ENCODE results near the gene RTCA. TPM values are rescaled to one million over a fixed set of nuclear protein-coding genes. Genes with fewer than 3 reads are reported as not detected.

The RTCA gene
- total and polyA plus RNA-seq, 4 donors, result 22.8 to 37.6 (median 30.5) TPM

DNA sequence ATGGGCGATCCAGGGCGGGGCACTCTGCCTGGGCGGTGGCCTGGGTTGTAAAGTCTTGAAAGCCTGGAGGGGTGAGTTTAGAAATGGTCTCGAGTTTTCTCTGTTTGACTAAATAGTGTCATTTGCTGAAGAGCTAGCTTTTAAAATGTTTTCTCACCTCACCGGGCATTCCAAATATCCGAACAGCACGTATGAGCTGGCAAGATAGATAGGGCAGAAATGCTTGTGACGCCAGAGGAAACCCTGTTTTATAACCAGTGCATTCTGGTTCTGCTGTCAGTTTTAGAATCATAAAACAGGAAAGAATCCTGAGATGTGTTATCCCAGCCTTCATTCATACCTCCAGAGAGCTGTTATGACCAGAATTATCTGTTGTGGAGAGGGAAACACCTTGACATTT is 725 bp downstream of the RTCA start:
- WGBS, 2 donors, result 0 to 1% methylated on average over 8 of the region's 8 CpGs
- peaks cover 4 to 23% (median 11%) of the 10 kb centered on the region in 4 donors for H3K36me3 ChIP-seq (ENCODE audit: control insufficient read depth in 4 of 4, insufficient read depth in 4 of 4, low read length in 4 of 4)
- TF ChIP-seq, protein P1, sequence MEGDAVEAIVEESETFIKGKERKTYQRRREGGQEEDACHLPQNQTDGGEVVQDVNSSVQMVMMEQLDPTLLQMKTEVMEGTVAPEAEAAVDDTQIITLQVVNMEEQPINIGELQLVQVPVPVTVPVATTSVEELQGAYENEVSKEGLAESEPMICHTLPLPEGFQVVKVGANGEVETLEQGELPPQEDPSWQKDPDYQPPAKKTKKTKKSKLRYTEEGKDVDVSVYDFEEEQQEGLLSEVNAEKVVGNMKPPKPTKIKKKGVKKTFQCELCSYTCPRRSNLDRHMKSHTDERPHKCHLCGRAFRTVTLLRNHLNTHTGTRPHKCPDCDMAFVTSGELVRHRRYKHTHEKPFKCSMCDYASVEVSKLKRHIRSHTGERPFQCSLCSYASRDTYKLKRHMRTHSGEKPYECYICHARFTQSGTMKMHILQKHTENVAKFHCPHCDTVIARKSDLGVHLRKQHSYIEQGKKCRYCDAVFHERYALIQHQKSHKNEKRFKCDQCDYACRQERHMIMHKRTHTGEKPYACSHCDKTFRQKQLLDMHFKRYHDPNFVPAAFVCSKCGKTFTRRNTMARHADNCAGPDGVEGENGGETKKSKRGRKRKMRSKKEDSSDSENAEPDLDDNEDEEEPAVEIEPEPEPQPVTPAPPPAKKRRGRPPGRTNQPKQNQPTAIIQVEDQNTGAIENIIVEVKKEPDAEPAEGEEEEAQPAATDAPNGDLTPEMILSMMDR (IDR thresholded peaks at IDR 0.05; ENCODE audit: control extremely low read depth, extremely low read depth), result no peak
- H3K9ac ChIP-seq (ENCODE audit: insufficient read depth in 1 of 2, low read length in 2 of 2), result peak overlapping the region; percentile 87 to 97
- H3K4me1 ChIP-seq (ENCODE audit: control insufficient read depth in 5 of 5, insufficient read depth in 5 of 5, low read length in 5 of 5), result peaks cover 0 to 15% (median 7%) of the 10 kb centered on the region in 5 donors
- no peaks in the 10 kb centered on the region for H3K27me3 ChIP-seq (ENCODE audit: control insufficient read depth in 3 of 3, insufficient read depth in 3 of 3, low read length in 2 of 3)
- ATAC-seq (ENCODE audit: insufficient read depth, low FRiP score) (peak; percentile 23), DNase-seq (peak in 2 of 3 donors; percentile 20 to 25)
- H3K4me3 ChIP-seq, result peak overlapping the region; percentile 97
- no peaks in the 10 kb centered on the region for H3K9me3 ChIP-seq (ENCODE audit: control insufficient read depth in 4 of 4, insufficient read depth in 3 of 4, low read length in 3 of 4)
- H3K27ac ChIP-seq (ENCODE audit: low read depth in 1 of 2, low read length in 1 of 2), result peak overlapping the region; percentile 85 to 93

DNA sequence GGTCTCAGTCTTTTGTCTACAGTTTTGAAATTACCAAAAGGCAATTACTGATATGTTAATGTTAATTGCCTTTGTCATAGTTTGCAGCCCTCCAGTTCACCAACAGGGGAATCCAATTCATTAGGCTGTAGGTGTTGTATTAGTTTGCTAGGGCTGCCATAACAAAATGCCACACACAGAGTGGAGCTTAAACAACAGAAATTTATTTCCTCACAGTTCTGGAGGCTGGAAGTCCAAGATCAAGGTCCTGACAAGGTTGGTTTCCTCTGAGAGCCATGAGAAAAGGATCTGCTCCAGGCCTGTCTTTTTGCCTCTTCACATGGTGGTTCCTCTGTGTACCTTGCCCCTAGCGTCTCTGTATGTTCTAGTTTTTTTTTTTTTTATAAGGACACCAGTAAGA is 1.3 kb downstream of the RTCA start:
- H3K27me3 ChIP-seq (ENCODE audit: control insufficient read depth in 3 of 3, insufficient read depth in 3 of 3, low read length in 2 of 3), result no peaks in the 10 kb centered on the region
- peak overlapping the region; percentile 87 to 97 for H3K9ac ChIP-seq (ENCODE audit: insufficient read depth in 1 of 2, low read length in 2 of 2)
- DNase-seq (no peak), ATAC-seq (ENCODE audit: insufficient read depth, low FRiP score) (no peak)
- TF ChIP-seq, protein P1 (IDR thresholded peaks at IDR 0.05; ENCODE audit: control extremely low read depth, extremely low read depth), result no peak
- H3K4me1 ChIP-seq (ENCODE audit: control insufficient read depth in 5 of 5, insufficient read depth in 5 of 5, low read length in 5 of 5), result peaks cover 0 to 15% (median 7%) of the 10 kb centered on the region in 5 donors
- H3K4me3 ChIP-seq, result no peak overlapping the region
- no peaks in the 10 kb centered on the region for H3K9me3 ChIP-seq (ENCODE audit: control insufficient read depth in 4 of 4, insufficient read depth in 3 of 4, low read length in 3 of 4)
- WGBS, 2 donors, result 75 to 85% methylated on average over 1 of the region's 1 CpG
- H3K36me3 ChIP-seq (ENCODE audit: control insufficient read depth in 4 of 4, insufficient read depth in 4 of 4, low read length in 4 of 4), result peaks cover 5 to 23% (median 11%) of the 10 kb centered on the region in 4 donors
- peak overlapping the region in 1 of 2 donors; percentile 85 for H3K27ac ChIP-seq (ENCODE audit: low read depth in 1 of 2, low read length in 1 of 2)

DNA sequence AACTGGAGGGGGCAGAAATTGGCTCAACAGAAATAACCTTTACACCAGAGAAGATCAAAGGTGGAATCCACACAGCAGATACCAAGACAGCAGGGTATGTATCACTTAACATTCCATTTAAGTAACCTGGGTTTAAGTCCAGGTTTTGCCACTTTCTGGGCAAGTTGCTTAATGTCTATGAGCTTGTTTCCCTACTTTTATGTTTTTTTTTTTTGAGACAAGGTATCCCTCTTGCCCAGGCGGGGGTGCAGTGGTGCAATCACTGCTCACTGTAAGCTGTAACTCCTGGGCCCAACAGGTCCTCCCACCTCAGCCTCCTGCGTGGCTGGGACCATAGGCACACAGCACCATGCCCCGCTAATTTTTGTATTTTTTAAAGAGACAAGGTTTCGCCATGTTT is 2.2 kb downstream of the RTCA start:
- Histone ChIP-seq H3K4me1 (ENCODE audit: control insufficient read depth in 5 of 5, insufficient read depth in 5 of 5, low read length in 5 of 5) (peaks cover 0 to 15% (median 7%) of the 10 kb centered on the region in 5 donors), H3K4me3 (no peak overlapping the region), H3K9ac (ENCODE audit: insufficient read depth in 1 of 2, low read length in 2 of 2) (no peak overlapping the region), H3K27me3 (ENCODE audit: control insufficient read depth in 3 of 3, insufficient read depth in 3 of 3, low read length in 2 of 3) (no peaks in the 10 kb centered on the region), H3K36me3 (ENCODE audit: control insufficient read depth in 4 of 4, insufficient read depth in 4 of 4, low read length in 4 of 4) (peaks cover 5 to 24% (median 12%) of the 10 kb centered on the region in 4 donors), H3K9me3 (ENCODE audit: control insufficient read depth in 4 of 4, insufficient read depth in 3 of 4, low read length in 3 of 4) (no peaks in the 10 kb centered on the region), H3K27ac (ENCODE audit: low read depth in 1 of 2, low read length in 1 of 2) (no peak overlapping the region)
- ATAC-seq (ENCODE audit: insufficient read depth, low FRiP score), result no peak
- TF ChIP-seq, protein P1 (IDR thresholded peaks at IDR 0.05; ENCODE audit: control extremely low read depth, extremely low read depth), result no peak
- 96% methylated on average over 4 of the region's 4 CpGs for WGBS, 2 donors
- no peak for DNase-seq

DNA sequence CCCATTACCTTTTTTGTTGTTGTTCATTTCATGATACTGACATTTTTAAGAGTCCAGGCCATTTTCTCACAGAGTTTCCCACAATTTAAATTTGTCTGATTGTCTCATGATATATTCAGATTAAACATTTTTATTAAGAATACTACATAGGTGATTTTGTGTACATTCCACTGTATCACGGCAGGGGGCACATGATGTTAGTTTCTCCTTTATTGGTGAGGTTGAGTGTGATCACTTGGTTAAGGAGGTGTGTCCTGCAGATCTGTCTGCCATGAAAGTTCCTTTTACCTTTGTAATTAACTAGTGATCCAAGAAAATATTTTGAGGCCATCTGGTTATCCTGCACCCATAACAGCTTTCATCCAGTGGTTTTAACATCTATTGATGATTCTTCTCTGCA is 11.8 kb downstream of the RTCA start:
- ATAC-seq (ENCODE audit: insufficient read depth, low FRiP score), result no peak
- peaks cover 11 to 36% (median 23%) of the 10 kb centered on the region in 4 donors for H3K36me3 ChIP-seq (ENCODE audit: control insufficient read depth in 4 of 4, insufficient read depth in 4 of 4, low read length in 4 of 4)
- peaks cover 0 to 3% (median 0%) of the 10 kb centered on the region in 5 donors for H3K4me1 ChIP-seq (ENCODE audit: control insufficient read depth in 5 of 5, insufficient read depth in 5 of 5, low read length in 5 of 5)
- no peak for DNase-seq
- H3K9me3 ChIP-seq (ENCODE audit: control insufficient read depth in 4 of 4, insufficient read depth in 3 of 4, low read length in 3 of 4), result no peaks in the 10 kb centered on the region
- no peak overlapping the region for H3K9ac ChIP-seq (ENCODE audit: insufficient read depth in 1 of 2, low read length in 2 of 2)
- H3K27me3 ChIP-seq (ENCODE audit: control insufficient read depth in 3 of 3, insufficient read depth in 3 of 3, low read length in 2 of 3), result no peaks in the 10 kb centered on the region
- 55 to 56% methylated on average over 1 of the region's 1 CpG for WGBS, 2 donors
- H3K4me3 ChIP-seq, result no peak overlapping the region
- H3K27ac ChIP-seq (ENCODE audit: low read depth in 1 of 2, low read length in 1 of 2), result no peak overlapping the region
- TF ChIP-seq, protein P1 (IDR thresholded peaks at IDR 0.05; ENCODE audit: control extremely low read depth, extremely low read depth), result no peak

Data from lung (tissue), 12 donors.